Astrocyte of the cerebellum (primary cell): ENCODE data around the gene NOVA2.
A peak's percentile ranks its signal among the peaks of the same experiment; 100 is the strongest.

Experiments
- DNase-seq: peaks from one replicate; pipeline ENCODE4 v3.0.0-alpha.2; 2011; ENCODE audit warnings: low read depth
- H3K4me3 ChIP-seq: 2 replicates; pipeline ENCODE4 v1.5.1; 2011; ENCODE audit warnings: mild to moderate bottlenecking, low read depth, low read length, moderate library complexity
- in situ Hi-C: cut with HindIII; loops from 2 replicates; pipeline ENCODE4 v1.10.0; 2017; ENCODE audit warnings: low sequenced_read_pairs
- TF ChIP-seq, protein P1 (sequence below): IDR thresholded peaks from 2 replicates; pipeline ENCODE4 v1.5.1; 2012; ENCODE audit warnings: low read length, low read depth, moderate library complexity, mild to moderate bottlenecking; ENCODE audit errors: missing control alignments

Gene NOVA2

GRCh38 chr19:45883881-45884681 lies 89.6 kb downstream of the NOVA2 start:
- in situ Hi-C loops: no loop called here
- DNase-seq: no peak
- TF ChIP-seq, protein P1, sequence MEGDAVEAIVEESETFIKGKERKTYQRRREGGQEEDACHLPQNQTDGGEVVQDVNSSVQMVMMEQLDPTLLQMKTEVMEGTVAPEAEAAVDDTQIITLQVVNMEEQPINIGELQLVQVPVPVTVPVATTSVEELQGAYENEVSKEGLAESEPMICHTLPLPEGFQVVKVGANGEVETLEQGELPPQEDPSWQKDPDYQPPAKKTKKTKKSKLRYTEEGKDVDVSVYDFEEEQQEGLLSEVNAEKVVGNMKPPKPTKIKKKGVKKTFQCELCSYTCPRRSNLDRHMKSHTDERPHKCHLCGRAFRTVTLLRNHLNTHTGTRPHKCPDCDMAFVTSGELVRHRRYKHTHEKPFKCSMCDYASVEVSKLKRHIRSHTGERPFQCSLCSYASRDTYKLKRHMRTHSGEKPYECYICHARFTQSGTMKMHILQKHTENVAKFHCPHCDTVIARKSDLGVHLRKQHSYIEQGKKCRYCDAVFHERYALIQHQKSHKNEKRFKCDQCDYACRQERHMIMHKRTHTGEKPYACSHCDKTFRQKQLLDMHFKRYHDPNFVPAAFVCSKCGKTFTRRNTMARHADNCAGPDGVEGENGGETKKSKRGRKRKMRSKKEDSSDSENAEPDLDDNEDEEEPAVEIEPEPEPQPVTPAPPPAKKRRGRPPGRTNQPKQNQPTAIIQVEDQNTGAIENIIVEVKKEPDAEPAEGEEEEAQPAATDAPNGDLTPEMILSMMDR: no peak
- H3K4me3 ChIP-seq: peak overlapping the region; percentile 3
